Activated B cell treated with CpG ODN at 0.5 μM for 24 hours (primary cell): ENCODE data around the gene UROS. TPM values are rescaled to one million over a fixed set of nuclear protein-coding genes. Genes with fewer than 3 reads are reported as not detected.

Experiments
- ATAC-seq: fragments of 200-7000 bp; cut with Tn5 transposase; one replicate; pipeline ENCODE4 v1.10.0; 2021; ENCODE audit warnings: low read depth, mild to moderate bottlenecking, moderate library complexity
- CTCF ChIA-PET: fragments of 350-600 bp; sonication (Branson Sonifier 250); formaldehyde crosslinking; loops from one replicate; lab custom pipeline; 2021; ENCODE audit warnings: antibody characterized with exemption; lab: Charles Lee
- POLR2A ChIA-PET: fragments of 350-600 bp; sonication (Branson Sonifier 250); formaldehyde crosslinking; loops from one replicate; lab custom pipeline; 2021; ENCODE audit warnings: antibody characterized with exemption; lab: Charles Lee
- DNase-seq: peaks from one replicate; pipeline ENCODE4 v3.0.0; 2022
- H3K27ac Mint-ChIP-seq: one replicate; pipeline ENCODE4 v1.8.0; 2020; ENCODE audit warnings: mixed read lengths
- H3K27me3 Mint-ChIP-seq: one replicate; pipeline ENCODE4 v1.8.0; 2021; ENCODE audit warnings: mixed read lengths
- H3K36me3 Mint-ChIP-seq: one replicate; pipeline ENCODE4 v1.8.0; 2021; ENCODE audit warnings: low read depth, mixed read lengths
- H3K4me1 Mint-ChIP-seq: one replicate; pipeline ENCODE4 v1.8.0; 2021; ENCODE audit warnings: mixed read lengths
- H3K4me3 Mint-ChIP-seq: one replicate; pipeline ENCODE4 v1.8.0; 2020; ENCODE audit warnings: mild to moderate bottlenecking, mixed read lengths
- H3K9me3 Mint-ChIP-seq: one replicate; pipeline ENCODE4 v1.8.0; 2020; ENCODE audit warnings: mixed read lengths
- intact Hi-C: fragments of 100-400 bp; cut with micrococcal nuclease; formaldehyde crosslinking; loops from one replicate; pipeline ENCODE4 v1.15.1; 2024
- total RNA-seq: library from RNA; stranded (reverse); gene quantifications from 2 replicates; pipeline ENCODE4 v1.2.3, GENCODE V29; 2022
- TF ChIP-seq, protein P1 (sequence below): fragments of 200-600 bp; IDR thresholded peaks from one replicate; pipeline ENCODE4 v1.8.0; 2022; ENCODE audit warnings: antibody characterized with exemption, mild to moderate bottlenecking

The UROS gene
- total RNA-seq, 1 donor from 2014 or later = 34.9 TPM

DNA sequence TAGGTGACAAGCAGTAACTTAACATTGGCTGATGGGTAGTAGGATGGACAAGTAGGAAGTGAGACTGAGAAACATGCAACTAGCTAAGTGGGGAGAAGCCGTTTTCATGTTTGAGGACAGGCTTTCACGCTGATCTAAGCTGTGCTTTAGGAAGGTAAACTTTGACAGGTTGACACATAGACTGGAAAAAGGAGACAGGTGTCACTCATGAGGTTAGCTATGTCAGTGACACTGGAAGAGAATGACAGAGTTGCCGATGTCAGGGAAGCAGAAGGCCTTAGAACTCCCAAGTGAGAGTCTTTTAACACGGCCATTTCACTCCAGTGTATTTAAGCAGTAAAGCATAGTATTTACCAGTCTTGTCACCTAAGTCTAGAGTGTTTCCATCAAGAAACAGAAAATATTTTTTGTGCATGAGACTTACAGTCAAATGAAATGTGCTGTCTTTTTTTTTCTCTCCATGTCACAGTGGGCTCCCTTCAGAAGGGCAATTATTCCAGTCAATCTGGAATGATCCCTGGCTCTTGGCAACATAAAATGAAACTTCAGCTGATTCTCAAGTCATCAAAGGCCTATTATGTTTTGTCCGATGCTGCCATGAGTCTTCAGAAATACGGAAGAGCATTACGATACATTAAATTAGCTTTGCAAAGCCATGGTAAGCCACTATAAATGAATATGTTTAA lies 82.9 kb downstream of the UROS start:
- CTCF ChIA-PET = no interaction called here
- POLR2A ChIA-PET = no interaction called here
- Mint-ChIP-seq H3K27me3 (no peaks in the 10 kb centered on the region), H3K4me1 (no peaks in the 10 kb centered on the region), H3K36me3 (peaks cover 96% of the 10 kb centered on the region), H3K27ac (no peak overlapping the region), H3K4me3 (no peak overlapping the region), H3K9me3 (no peaks in the 10 kb centered on the region)
- ATAC-seq (no peak), DNase-seq (no peak)
- intact Hi-C loops = no loop called here
- TF ChIP-seq, protein P1, sequence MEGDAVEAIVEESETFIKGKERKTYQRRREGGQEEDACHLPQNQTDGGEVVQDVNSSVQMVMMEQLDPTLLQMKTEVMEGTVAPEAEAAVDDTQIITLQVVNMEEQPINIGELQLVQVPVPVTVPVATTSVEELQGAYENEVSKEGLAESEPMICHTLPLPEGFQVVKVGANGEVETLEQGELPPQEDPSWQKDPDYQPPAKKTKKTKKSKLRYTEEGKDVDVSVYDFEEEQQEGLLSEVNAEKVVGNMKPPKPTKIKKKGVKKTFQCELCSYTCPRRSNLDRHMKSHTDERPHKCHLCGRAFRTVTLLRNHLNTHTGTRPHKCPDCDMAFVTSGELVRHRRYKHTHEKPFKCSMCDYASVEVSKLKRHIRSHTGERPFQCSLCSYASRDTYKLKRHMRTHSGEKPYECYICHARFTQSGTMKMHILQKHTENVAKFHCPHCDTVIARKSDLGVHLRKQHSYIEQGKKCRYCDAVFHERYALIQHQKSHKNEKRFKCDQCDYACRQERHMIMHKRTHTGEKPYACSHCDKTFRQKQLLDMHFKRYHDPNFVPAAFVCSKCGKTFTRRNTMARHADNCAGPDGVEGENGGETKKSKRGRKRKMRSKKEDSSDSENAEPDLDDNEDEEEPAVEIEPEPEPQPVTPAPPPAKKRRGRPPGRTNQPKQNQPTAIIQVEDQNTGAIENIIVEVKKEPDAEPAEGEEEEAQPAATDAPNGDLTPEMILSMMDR = no peak

Other genes with a start within 250 kb of the UROS start
- not detected in 2 replicates for gene TEX36, start 140.1 kb downstream of the UROS start, total RNA-seq
- 41.6 and 52.7 TPM in 2 replicates for gene EDRF1, start 103.5 kb downstream of the UROS start, total RNA-seq
- gene MMP21, start 47.4 kb downstream of the UROS start, total RNA-seq = 0.10 and 0.35 TPM in 2 replicates
- gene BCCIP, start 288 bp upstream of the UROS start, total RNA-seq = 63.6 and 64.9 TPM in 2 replicates
- gene DHX32, start 58.0 kb upstream of the UROS start, total RNA-seq = 15.5 and 16.4 TPM in 2 replicates
- gene FANK1, start 73.3 kb upstream of the UROS start, total RNA-seq = 0.20 and 0.42 TPM in 2 replicates